ENCODE measurements around the gene PXYLP1.
"Not testable (repeated sequence)": the region's sequence is repeated elsewhere in the genome, so short reads cannot be mapped to it uniquely, and the experiment has no call there.

The PXYLP1 gene

GRCh38 chr3:141311496-141312353 lies 80.1 kb downstream of the PXYLP1 start:
- DNase-seq = peak; percentile 96
- peak overlapping the region; percentile 74 for H2AK5ac ChIP-seq (ENCODE audit: low read length, severe bottlenecking)
- H3K9me3 ChIP-seq (ENCODE audit: control insufficient read depth, low read length) = no peaks in the 10 kb centered on the region
- H4K8ac ChIP-seq (ENCODE audit: low read length) = peak overlapping the region; percentile 97
- H2AFZ ChIP-seq (ENCODE audit: low read depth, low read length) = peak overlapping the region; percentile 96
- no peak overlapping the region for H2BK5ac ChIP-seq (ENCODE audit: low read depth, low read length, poor library complexity, severe bottlenecking)
- H2BK15ac ChIP-seq (ENCODE audit: low read depth, poor library complexity, severe bottlenecking) = no peak overlapping the region
- peak overlapping the region; percentile 52 for H3K27ac ChIP-seq (ENCODE audit: low read length, poor library complexity, severe bottlenecking)
- peaks cover 11% of the 10 kb centered on the region for H3K79me1 ChIP-seq (replicated peaks; ENCODE audit: low read length, poor library complexity, severe bottlenecking)
- peak overlapping the region in 1 of 2 experiments; percentile 91 for H3K14ac ChIP-seq (ENCODE audit: low read length in 2 of 2)
- H3K4me2 ChIP-seq (ENCODE audit: low read length, poor library complexity, severe bottlenecking) = peak overlapping the region; percentile 78
- peak overlapping the region; percentile 74 to 96 for H3K4me3 ChIP-seq (ENCODE audit: insufficient read depth in 1 of 2, low read depth in 1 of 2, low read length in 2 of 2)
- peak overlapping the region; percentile 87 for H3K9ac ChIP-seq (ENCODE audit: low read length)
- H3K4me1 ChIP-seq (ENCODE audit: control insufficient read depth, insufficient read depth, low read depth, low read length) = peaks cover 20% of the 10 kb centered on the region
- 9% methylated on average over 43 of the region's 43 CpGs for WGBS
- no peaks in the 10 kb centered on the region for H3K27me3 ChIP-seq (ENCODE audit: control insufficient read depth in 1 of 2, insufficient read depth in 1 of 2, low read length in 2 of 2)
- H3K36me3 ChIP-seq (ENCODE audit: control insufficient read depth in 1 of 2, insufficient read depth in 2 of 2, low read depth in 1 of 2, low read length in 2 of 2) = no peaks in the 10 kb centered on the region
- H2BK120ac ChIP-seq (ENCODE audit: low read depth, low read length) = peak overlapping the region; percentile 11
- peak overlapping the region; percentile 86 to 95 for H3K18ac ChIP-seq (ENCODE audit: low read depth in 1 of 2, low read length in 2 of 2)
- H3K4ac ChIP-seq (ENCODE audit: low read depth in 1 of 2, low read length in 2 of 2) = peak overlapping the region; percentile 75 to 88
- peak overlapping the region; percentile 48 for H4K91ac ChIP-seq (ENCODE audit: low read length)
- H2BK12ac ChIP-seq (ENCODE audit: low read length in 2 of 2) = no peak overlapping the region
- peak overlapping the region in 1 of 2 experiments; percentile 2 for H3K23ac ChIP-seq (ENCODE audit: low read length in 2 of 2)

- Histone ChIP-seq H3K27ac (ENCODE audit: low read length, poor library complexity, severe bottlenecking) (no peak overlapping the region), H3K9me3 (ENCODE audit: control insufficient read depth, low read length) (no peaks in the 10 kb centered on the region), H4K8ac (ENCODE audit: low read length) (peak overlapping the region; percentile 90), H3K18ac (ENCODE audit: low read depth in 1 of 2, low read length in 2 of 2) (peak overlapping the region in 1 of 2 experiments; percentile 38), H2AFZ (ENCODE audit: low read depth, low read length) (no peak overlapping the region), H3K79me1 (replicated peaks; ENCODE audit: low read length, poor library complexity, severe bottlenecking) (peaks cover 11% of the 10 kb centered on the region), H2BK5ac (ENCODE audit: low read depth, low read length, poor library complexity, severe bottlenecking) (peak overlapping the region; percentile 35), H3K4me2 (ENCODE audit: low read length, poor library complexity, severe bottlenecking) (no peak overlapping the region), H3K4ac (ENCODE audit: low read depth in 1 of 2, low read length in 2 of 2) (peak overlapping the region in 1 of 2 experiments; percentile 77), H2BK120ac (ENCODE audit: low read depth, low read length) (no peak overlapping the region), H3K23ac (ENCODE audit: low read length in 2 of 2) (no peak overlapping the region), H3K4me3 (ENCODE audit: insufficient read depth in 1 of 2, low read depth in 1 of 2, low read length in 2 of 2) (peak overlapping the region; percentile 22 to 96), H3K27me3 (ENCODE audit: control insufficient read depth in 1 of 2, insufficient read depth in 1 of 2, low read length in 2 of 2) (no peaks in the 10 kb centered on the region), H3K14ac (ENCODE audit: low read length in 2 of 2) (no peak overlapping the region), H2AK5ac (ENCODE audit: low read length, severe bottlenecking) (peak overlapping the region; percentile 87), H3K4me1 (ENCODE audit: control insufficient read depth, insufficient read depth, low read depth, low read length) (peaks cover 22% of the 10 kb centered on the region), H3K36me3 (ENCODE audit: control insufficient read depth in 1 of 2, insufficient read depth in 2 of 2, low read depth in 1 of 2, low read length in 2 of 2) (no peaks in the 10 kb centered on the region), H3K9ac (ENCODE audit: low read length) (peak overlapping the region; percentile 87), H4K91ac (ENCODE audit: low read length) (peak overlapping the region; percentile 65), H2BK12ac (ENCODE audit: low read length in 2 of 2) (peak overlapping the region; percentile 69 to 90), H2BK15ac (ENCODE audit: low read depth, poor library complexity, severe bottlenecking) (no peak overlapping the region)
- WGBS = 96% methylated on average over 16 of the region's 16 CpGs
- DNase-seq = no peak
Observed at GRCh38 chr3:141312354-141313092, 80.9 kb downstream of the PXYLP1 start.

- peaks cover 22% of the 10 kb centered on the region for H3K4me1 ChIP-seq (ENCODE audit: control insufficient read depth, insufficient read depth, low read depth, low read length)
- H3K4me2 ChIP-seq (ENCODE audit: low read length, poor library complexity, severe bottlenecking) = no peak overlapping the region
- H3K14ac ChIP-seq (ENCODE audit: low read length in 2 of 2) = no peak overlapping the region
- H2AK5ac ChIP-seq (ENCODE audit: low read length, severe bottlenecking) = no peak overlapping the region
- no peaks in the 10 kb centered on the region for H3K27me3 ChIP-seq (ENCODE audit: control insufficient read depth in 1 of 2, insufficient read depth in 1 of 2, low read length in 2 of 2)
- no peak overlapping the region for H2BK120ac ChIP-seq (ENCODE audit: low read depth, low read length)
- no peaks in the 10 kb centered on the region for H3K36me3 ChIP-seq (ENCODE audit: control insufficient read depth in 1 of 2, insufficient read depth in 2 of 2, low read depth in 1 of 2, low read length in 2 of 2)
- H2BK5ac ChIP-seq (ENCODE audit: low read depth, low read length, poor library complexity, severe bottlenecking) = no peak overlapping the region
- no peak for DNase-seq
- no peak overlapping the region for H3K23ac ChIP-seq (ENCODE audit: low read length in 2 of 2)
- H2AFZ ChIP-seq (ENCODE audit: low read depth, low read length) = no peak overlapping the region
- H2BK12ac ChIP-seq (ENCODE audit: low read length in 2 of 2) = peak overlapping the region in 1 of 2 experiments; percentile 10
- H4K8ac ChIP-seq (ENCODE audit: low read length) = no peak overlapping the region
- H3K9me3 ChIP-seq (ENCODE audit: control insufficient read depth, low read length) = no peaks in the 10 kb centered on the region
- no peak overlapping the region for H3K9ac ChIP-seq (ENCODE audit: low read length)
- H3K4me3 ChIP-seq (ENCODE audit: insufficient read depth in 1 of 2, low read depth in 1 of 2, low read length in 2 of 2) = no peak overlapping the region
- 99% methylated on average over 10 of the region's 10 CpGs for WGBS
- H3K18ac ChIP-seq (ENCODE audit: low read depth in 1 of 2, low read length in 2 of 2) = no peak overlapping the region
- no peak overlapping the region for H4K91ac ChIP-seq (ENCODE audit: low read length)
- H2BK15ac ChIP-seq (ENCODE audit: low read depth, poor library complexity, severe bottlenecking) = no peak overlapping the region
- peaks cover 11% of the 10 kb centered on the region for H3K79me1 ChIP-seq (replicated peaks; ENCODE audit: low read length, poor library complexity, severe bottlenecking)
- H3K4ac ChIP-seq (ENCODE audit: low read depth in 1 of 2, low read length in 2 of 2) = no peak overlapping the region
- H3K27ac ChIP-seq (ENCODE audit: low read length, poor library complexity, severe bottlenecking) = no peak overlapping the region
Observed at GRCh38 chr3:141313093-141313683, 81.6 kb downstream of the PXYLP1 start.

- H3K4me3 ChIP-seq (ENCODE audit: insufficient read depth in 1 of 2, low read depth in 1 of 2, low read length in 2 of 2) = not testable (repeated sequence)
- WGBS = 100% methylated on average over 1 of the region's 4 CpGs
Observed at GRCh38 chr3:141314415-141314814, 82.8 kb downstream of the PXYLP1 start.

More at GRCh38 chr3:141314415-141314814, 82.8 kb downstream of the PXYLP1 start:
- Histone ChIP-seq H3K79me1 (replicated peaks; ENCODE audit: low read length, poor library complexity, severe bottlenecking) (peaks cover 11% of the 10 kb centered on the region), H3K4me1 (ENCODE audit: control insufficient read depth, insufficient read depth, low read depth, low read length) (peaks cover 22% of the 10 kb centered on the region)
- not testable (repeated sequence) for H3K4me2 ChIP-seq (ENCODE audit: low read length, poor library complexity, severe bottlenecking); H2BK120ac ChIP-seq (ENCODE audit: low read depth, low read length); H3K27me3 ChIP-seq (ENCODE audit: control insufficient read depth in 1 of 2, insufficient read depth in 1 of 2, low read length in 2 of 2); H2AFZ ChIP-seq (ENCODE audit: low read depth, low read length); H2BK5ac ChIP-seq (ENCODE audit: low read depth, low read length, poor library complexity, severe bottlenecking); H3K14ac ChIP-seq (ENCODE audit: low read length in 2 of 2); DNase-seq; H3K9me3 ChIP-seq (ENCODE audit: control insufficient read depth, low read length); H3K23ac ChIP-seq (ENCODE audit: low read length in 2 of 2); H3K4ac ChIP-seq (ENCODE audit: low read depth in 1 of 2, low read length in 2 of 2); H3K18ac ChIP-seq (ENCODE audit: low read depth in 1 of 2, low read length in 2 of 2); H2BK12ac ChIP-seq (ENCODE audit: low read length in 2 of 2); H2BK15ac ChIP-seq (ENCODE audit: low read depth, poor library complexity, severe bottlenecking); H3K9ac ChIP-seq (ENCODE audit: low read length); H2AK5ac ChIP-seq (ENCODE audit: low read length, severe bottlenecking); H3K36me3 ChIP-seq (ENCODE audit: control insufficient read depth in 1 of 2, insufficient read depth in 2 of 2, low read depth in 1 of 2, low read length in 2 of 2); H4K8ac ChIP-seq (ENCODE audit: low read length); H4K91ac ChIP-seq (ENCODE audit: low read length); H3K27ac ChIP-seq (ENCODE audit: low read length, poor library complexity, severe bottlenecking)
